Parathyroid adenoma (tissue), 2 donors: ENCODE data around the gene PRXL2B.

Experiments used
- H2AFZ ChIP-seq: fragments of 300-600 bp; sonication (generic); one replicate; pipeline ENCODE4 v1.7.0; 2017; ENCODE audit warnings: antibody characterized with exemption, mild to moderate bottlenecking
- H3K27ac ChIP-seq: fragments of 300-600 bp; sonication (generic); one replicate; pipeline ENCODE4 v1.7.0; 2017
- H3K27me3 ChIP-seq: fragments of 300-600 bp; sonication (generic); one replicate; pipeline ENCODE4 v1.7.0; 2017; ENCODE audit warnings: low read length; ENCODE audit not compliant: control insufficient read depth, insufficient read depth
- H3K36me3 ChIP-seq: fragments of 300-600 bp; sonication (generic); one replicate; pipeline ENCODE4 v1.7.0; 2017; ENCODE audit warnings: low read length; ENCODE audit not compliant: control insufficient read depth, insufficient read depth
- H3K4me1 ChIP-seq: fragments of 300-600 bp; sonication (generic); one replicate; pipeline ENCODE4 v1.7.0; 2017; ENCODE audit warnings: control low read depth
- H3K4me2 ChIP-seq: fragments of 300-600 bp; sonication (generic); one replicate; pipeline ENCODE4 v1.7.0; 2017; ENCODE audit warnings: low read length
- H3K4me3 ChIP-seq: fragments of 300-600 bp; sonication (generic); one replicate; pipeline ENCODE4 v1.7.0; 2017; ENCODE audit warnings: low read depth, low read length
- H3K79me2 ChIP-seq: fragments of 300-600 bp; sonication (generic); one replicate; pipeline ENCODE4 v1.7.0; 2017; ENCODE audit warnings: control low read depth
- H3K9ac ChIP-seq: fragments of 300-600 bp; sonication (generic); one replicate; pipeline ENCODE4 v1.7.0; 2017; ENCODE audit warnings: mild to moderate bottlenecking
- H3K9me3 ChIP-seq: fragments of 300-600 bp; sonication (generic); one replicate; pipeline ENCODE4 v1.7.0; 2017; ENCODE audit warnings: low read length; ENCODE audit not compliant: control insufficient read depth
- CTCF ChIP-seq: fragments of 300-600 bp; sonication (generic); IDR thresholded peaks from one replicate; pipeline ENCODE4 v1.7.0; 2017; ENCODE audit warnings: antibody characterized with exemption, mild to moderate bottlenecking
- donor health status: primary hyperparathyroidism.

PRXL2B gene

GRCh38 chr1:2543543-2544092 lies 43.0 kb upstream of the PRXL2B start:
- H3K27ac ChIP-seq = no peak overlapping the region
- no peak for TF ChIP-seq CTCF
- H3K4me1 ChIP-seq = peaks cover 8% of the 10 kb centered on the region

GRCh38 chr1:2544093-2544874 lies 42.3 kb upstream of the PRXL2B start:
- no peaks in the 10 kb centered on the region for H3K36me3 ChIP-seq
- H3K9me3 ChIP-seq = no peaks in the 10 kb centered on the region
- H2AFZ ChIP-seq = peak overlapping the region; percentile 56
- no peak overlapping the region for H3K4me3 ChIP-seq
- TF ChIP-seq CTCF = no peak
- H3K27me3 ChIP-seq = no peaks in the 10 kb centered on the region
- H3K79me2 ChIP-seq = no peaks in the 10 kb centered on the region
- H3K4me1 ChIP-seq = peaks cover 12% of the 10 kb centered on the region
- H3K9ac ChIP-seq = no peak overlapping the region
- H3K4me2 ChIP-seq = no peak overlapping the region
- no peak overlapping the region for H3K27ac ChIP-seq

More at GRCh38 chr1:2543543-2544092, 43.0 kb upstream of the PRXL2B start:
- Histone ChIP-seq H3K27me3 (no peaks in the 10 kb centered on the region), H3K4me2 (no peak overlapping the region), H3K79me2 (no peaks in the 10 kb centered on the region), H3K9me3 (no peaks in the 10 kb centered on the region), H3K9ac (no peak overlapping the region), H3K36me3 (no peaks in the 10 kb centered on the region), H2AFZ (peak overlapping the region; percentile 56), H3K4me3 (no peak overlapping the region)

GRCh38 chr1:2544875-2545640 lies 41.5 kb upstream of the PRXL2B start:
- Histone ChIP-seq H3K27me3 (no peaks in the 10 kb centered on the region), H3K9ac (no peak overlapping the region), H3K79me2 (no peaks in the 10 kb centered on the region), H3K4me2 (no peak overlapping the region), H3K36me3 (no peaks in the 10 kb centered on the region), H3K27ac (no peak overlapping the region), H3K4me3 (no peak overlapping the region), H3K9me3 (no peaks in the 10 kb centered on the region), H3K4me1 (peaks cover 12% of the 10 kb centered on the region), H2AFZ (no peak overlapping the region)
- no peak for TF ChIP-seq CTCF

- H3K4me3 ChIP-seq = peak overlapping the region; percentile 53
- H3K36me3 ChIP-seq = no peaks in the 10 kb centered on the region
- H3K9me3 ChIP-seq = no peaks in the 10 kb centered on the region
- H3K79me2 ChIP-seq = no peaks in the 10 kb centered on the region
- peak overlapping the region; percentile 62 for H2AFZ ChIP-seq
- H3K9ac ChIP-seq = no peak overlapping the region
- peaks cover 12% of the 10 kb centered on the region for H3K4me1 ChIP-seq
- no peaks in the 10 kb centered on the region for H3K27me3 ChIP-seq
- peak overlapping the region; percentile 74 for H3K4me2 ChIP-seq
- TF ChIP-seq CTCF = no peak
- peak overlapping the region; percentile 95 for H3K27ac ChIP-seq
Observed at GRCh38 chr1:2545754-2546514, 40.6 kb upstream of the PRXL2B start.
